NB4 (cell line): ENCODE data around the gene PPL.

Experiments
- CTCF ChIP-seq: IDR thresholded peaks from one replicate; pipeline ENCODE4 v1.5.1; 2012; ENCODE audit warnings: low read depth, low read length
- MAX ChIP-seq: IDR thresholded peaks from 2 replicates; pipeline ENCODE4 v1.6.1; 2011; ENCODE audit warnings: low read depth, low read length
- MYC ChIP-seq: IDR thresholded peaks from 2 replicates; pipeline ENCODE4 v1.6.1; 2011; ENCODE audit warnings: low read depth, low read length
- POLR2A ChIP-seq: IDR thresholded peaks from 2 replicates; pipeline ENCODE4 v1.6.1; 2011; ENCODE audit warnings: mild to moderate bottlenecking; ENCODE audit not compliant: insufficient read length; ENCODE audit errors: extremely low read depth

GRCh38 chr16:4868535-4868934 is 68.4 kb downstream of the PPL start:
- no peak for TF ChIP-seq CTCF
- TF ChIP-seq POLR2A = no peak
- TF ChIP-seq MAX = no peak
- no peak for TF ChIP-seq MYC
